CD4-positive, alpha-beta memory T cell (primary cell): ENCODE results near the gene CLIC5. TPM values are rescaled to one million over a fixed set of nuclear protein-coding genes. Genes with fewer than 3 reads are reported as not detected.

ENCODE experiments used
- CTCF ChIA-PET: fragments of 350-600 bp; sonication (Branson Sonifier 250); formaldehyde crosslinking; loops from one replicate; lab custom pipeline; 2021; ENCODE audit warnings: inconsistent platforms; ENCODE audit not compliant: partially characterized antibody; lab: Charles Lee
- POLR2A ChIA-PET: fragments of 350-600 bp; sonication (Branson Sonifier 250); formaldehyde crosslinking; loops from one replicate; lab custom pipeline; 2021; ENCODE audit not compliant: partially characterized antibody; lab: Charles Lee
- DNase-seq, 5 donors: peaks; one replicate each; pipeline versions ENCODE4 v3.0.0 to v3.0.0-alpha.2; 2020 to 2022; ENCODE audit warnings: mixed read lengths in 1 of 5
- H3K27ac ChIP-seq: one replicate; pipeline ENCODE4 v1.7.0; 2013; ENCODE audit warnings: low read depth, low read length
- H3K27me3 ChIP-seq: 2 replicates; pipeline ENCODE4 v1.7.0; 2013; ENCODE audit warnings: mild to moderate bottlenecking, low read length, moderate library complexity; ENCODE audit not compliant: insufficient read depth
- H3K36me3 ChIP-seq: 2 replicates; pipeline ENCODE4 v1.7.0; 2013; ENCODE audit warnings: mild to moderate bottlenecking, low read length, moderate library complexity; ENCODE audit not compliant: insufficient read depth
- H3K4me1 ChIP-seq: 2 replicates; pipeline ENCODE4 v1.7.0; 2013; ENCODE audit warnings: mild to moderate bottlenecking, low read length, moderate library complexity; ENCODE audit not compliant: insufficient read depth
- H3K4me3 ChIP-seq, 2 donors: one replicate each; pipeline ENCODE4 v1.7.0; 2013; ENCODE audit warnings: low read length in 2 of 2, mild to moderate bottlenecking in 1 of 2
- H3K9me3 ChIP-seq, 2 donors: one replicate each; pipeline ENCODE4 v1.7.0; 2013; ENCODE audit warnings: low read length in 2 of 2, control low read depth in 1 of 2; ENCODE audit not compliant: control insufficient read depth in 1 of 2
- H3K27ac Mint-ChIP-seq, 7 donors: one replicate each; pipeline ENCODE4 v1.8.0; 2020 to 2021; ENCODE audit warnings: mixed read lengths in 7 of 7, mild to moderate bottlenecking in 6 of 7, inconsistent platforms in 3 of 7, moderate library complexity in 3 of 7
- H3K27me3 Mint-ChIP-seq, 2 donors: one replicate each; pipeline ENCODE4 v1.8.0; 2020 to 2021; ENCODE audit warnings: mixed read lengths in 2 of 2
- H3K36me3 Mint-ChIP-seq, 2 donors: one replicate each; pipeline ENCODE4 v1.8.0; 2020 to 2021; ENCODE audit warnings: mixed read lengths in 2 of 2, inconsistent platforms in 1 of 2, mild to moderate bottlenecking in 1 of 2
- H3K4me1 Mint-ChIP-seq, 4 donors: one replicate each; pipeline ENCODE4 v1.8.0; 2020 to 2021; ENCODE audit warnings: mixed read lengths in 4 of 4, mild to moderate bottlenecking in 1 of 4
- H3K4me3 Mint-ChIP-seq, 8 donors: one replicate each; pipeline ENCODE4 v1.8.0; 2020 to 2021; ENCODE audit warnings: mixed read lengths in 8 of 8, mild to moderate bottlenecking in 7 of 8, moderate library complexity in 6 of 8, inconsistent platforms in 3 of 8
- H3K9me3 Mint-ChIP-seq, 8 donors: one replicate each; pipeline ENCODE4 v1.8.0; 2020 to 2021; ENCODE audit warnings: mixed read lengths in 8 of 8, mild to moderate bottlenecking in 5 of 8, inconsistent platforms in 3 of 8, moderate library complexity in 1 of 8
- intact Hi-C: fragments of 100-400 bp; cut with micrococcal nuclease; formaldehyde crosslinking; loops from one replicate; pipeline ENCODE4 v1.15.1; 2023
- polyA plus RNA-seq, 2 donors: library from polyadenylated mRNA; unstranded; fragments of 300-500 nt; fragmentation: Illumina TruSeq; gene quantifications; one replicate each; pipeline ENCODE4 v1.2.3, GENCODE V29; 2021
- total RNA-seq, 2 experiments: library from RNA; stranded (reverse); gene quantifications; one replicate each; pipeline ENCODE4 v1.2.3, GENCODE V29; 2021

Gene CLIC5
- total and polyA plus RNA-seq, 4 experiments from 2014 or later = 3.4 to 18.4 (median 12.4) TPM

DNA sequence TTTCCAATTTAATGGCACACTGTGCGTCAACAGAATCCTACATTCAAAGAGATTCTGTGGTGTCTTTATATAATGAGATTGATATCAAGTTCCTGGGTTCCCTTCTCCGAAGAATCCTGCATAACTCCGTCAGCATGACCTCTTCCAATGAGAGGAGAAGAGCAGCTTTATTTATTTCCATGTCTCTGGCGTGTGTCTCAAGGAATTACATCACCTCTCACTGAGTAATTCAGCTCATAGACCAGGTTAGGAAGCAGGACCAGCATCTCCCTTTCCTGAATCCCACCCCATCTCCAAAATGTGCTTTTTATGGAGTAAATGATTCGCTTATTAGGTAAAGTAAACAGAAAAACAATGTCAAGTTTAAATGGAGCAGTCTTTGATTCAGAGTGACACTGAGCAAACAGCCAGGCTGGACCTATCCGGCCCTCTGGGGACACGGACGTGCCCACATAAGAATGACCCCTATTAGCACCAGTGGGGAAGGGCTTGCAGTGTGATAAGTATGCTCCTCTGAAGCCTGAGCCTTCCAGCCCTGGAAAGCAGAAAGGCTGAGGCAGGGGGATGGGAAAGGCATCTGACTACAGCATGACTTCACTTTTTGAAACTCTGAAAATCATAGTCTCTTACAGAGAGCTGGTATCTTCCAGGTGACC, 165.2 kb downstream of the CLIC5 start:
- peaks cover 0 to 19% of the 10 kb centered on the region in 2 donors for H3K27me3 Mint-ChIP-seq
- Histone ChIP-seq H3K27me3 (no peaks in the 10 kb centered on the region), H3K27ac (no peak overlapping the region), H3K9me3 (no peaks in the 10 kb centered on the region), H3K36me3 (no peaks in the 10 kb centered on the region), H3K4me3 (no peak overlapping the region), H3K4me1 (no peaks in the 10 kb centered on the region)
- H3K27ac Mint-ChIP-seq = no peak overlapping the region
- DNase-seq = no peak
- no peaks in the 10 kb centered on the region for H3K36me3 Mint-ChIP-seq
- intact Hi-C loops = no loop called here
- no peak overlapping the region for H3K4me3 Mint-ChIP-seq
- ChIA-PET CTCF (no interaction called here), POLR2A (no interaction called here)
- no peaks in the 10 kb centered on the region for H3K4me1 Mint-ChIP-seq
- H3K9me3 Mint-ChIP-seq = peaks cover 0 to 2% (median 0%) of the 10 kb centered on the region in 8 donors

DNA sequence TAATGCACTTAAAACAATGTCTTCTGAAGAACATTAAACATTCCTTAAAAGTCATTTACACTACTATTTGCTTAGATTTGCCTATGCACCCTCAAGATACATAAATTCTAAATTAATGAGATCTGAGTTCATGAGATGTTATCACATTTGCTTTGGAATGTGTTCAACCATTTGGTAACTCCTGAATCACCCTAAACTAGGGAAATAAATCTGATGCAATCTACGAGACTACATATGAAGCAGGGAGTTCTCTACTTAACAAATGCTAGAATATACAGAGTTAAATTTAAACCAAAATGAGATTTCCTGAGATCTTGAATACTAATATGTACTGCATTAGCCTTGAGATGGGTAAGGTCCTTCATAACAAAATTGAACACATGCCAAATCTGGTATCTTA, 170.1 kb downstream of the CLIC5 start:
- ChIA-PET CTCF (no interaction called here), POLR2A (no interaction called here)
- H3K9me3 Mint-ChIP-seq = no peaks in the 10 kb centered on the region

DNA sequence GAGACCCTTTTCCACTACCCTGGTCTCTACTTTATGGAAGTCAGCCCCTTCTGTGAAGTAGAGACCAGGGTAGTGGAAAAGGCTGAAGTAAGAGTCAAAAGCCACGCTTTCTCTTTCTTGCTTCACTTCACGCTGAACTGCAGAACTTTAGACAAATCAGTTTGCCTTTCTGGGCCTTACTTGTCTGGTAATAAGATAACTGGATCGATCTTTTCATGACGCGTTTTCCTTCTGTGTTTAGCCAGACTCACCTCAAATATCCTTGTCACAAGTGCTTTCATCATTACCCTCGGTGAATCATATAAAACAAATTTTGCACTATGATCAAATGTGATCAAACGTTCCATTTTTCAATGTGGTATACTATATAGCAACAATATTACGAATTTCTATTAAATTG, 170.7 kb downstream of the CLIC5 start:
- no peaks in the 10 kb centered on the region for H3K36me3 Mint-ChIP-seq
- H3K4me1 Mint-ChIP-seq = no peaks in the 10 kb centered on the region
- no peaks in the 10 kb centered on the region for H3K9me3 Mint-ChIP-seq
- H3K27ac Mint-ChIP-seq = no peak overlapping the region
- H3K4me1 ChIP-seq = no peaks in the 10 kb centered on the region
- CTCF ChIA-PET = no interaction called here
- no peak for DNase-seq
- no peaks in the 10 kb centered on the region for H3K27me3 ChIP-seq
- no peaks in the 10 kb centered on the region for H3K36me3 ChIP-seq
- H3K4me3 Mint-ChIP-seq = no peak overlapping the region
- no peak overlapping the region for H3K4me3 ChIP-seq
- H3K27me3 Mint-ChIP-seq = no peaks in the 10 kb centered on the region
- H3K27ac ChIP-seq = no peak overlapping the region
- intact Hi-C loops = no loop called here
- no peaks in the 10 kb centered on the region for H3K9me3 ChIP-seq
- POLR2A ChIA-PET = no interaction called here

More for the DNA sequence above, 170.1 kb downstream of the CLIC5 start:
- Mint-ChIP-seq H3K27ac (no peak overlapping the region), H3K27me3 (no peaks in the 10 kb centered on the region), H3K36me3 (no peaks in the 10 kb centered on the region), H3K4me3 (no peak overlapping the region), H3K4me1 (no peaks in the 10 kb centered on the region)
- Histone ChIP-seq H3K4me1 (no peaks in the 10 kb centered on the region), H3K9me3 (no peaks in the 10 kb centered on the region), H3K36me3 (no peaks in the 10 kb centered on the region), H3K27ac (no peak overlapping the region), H3K4me3 (no peak overlapping the region), H3K27me3 (no peaks in the 10 kb centered on the region)
- DNase-seq = no peak
- intact Hi-C loops = no loop called here

DNA sequence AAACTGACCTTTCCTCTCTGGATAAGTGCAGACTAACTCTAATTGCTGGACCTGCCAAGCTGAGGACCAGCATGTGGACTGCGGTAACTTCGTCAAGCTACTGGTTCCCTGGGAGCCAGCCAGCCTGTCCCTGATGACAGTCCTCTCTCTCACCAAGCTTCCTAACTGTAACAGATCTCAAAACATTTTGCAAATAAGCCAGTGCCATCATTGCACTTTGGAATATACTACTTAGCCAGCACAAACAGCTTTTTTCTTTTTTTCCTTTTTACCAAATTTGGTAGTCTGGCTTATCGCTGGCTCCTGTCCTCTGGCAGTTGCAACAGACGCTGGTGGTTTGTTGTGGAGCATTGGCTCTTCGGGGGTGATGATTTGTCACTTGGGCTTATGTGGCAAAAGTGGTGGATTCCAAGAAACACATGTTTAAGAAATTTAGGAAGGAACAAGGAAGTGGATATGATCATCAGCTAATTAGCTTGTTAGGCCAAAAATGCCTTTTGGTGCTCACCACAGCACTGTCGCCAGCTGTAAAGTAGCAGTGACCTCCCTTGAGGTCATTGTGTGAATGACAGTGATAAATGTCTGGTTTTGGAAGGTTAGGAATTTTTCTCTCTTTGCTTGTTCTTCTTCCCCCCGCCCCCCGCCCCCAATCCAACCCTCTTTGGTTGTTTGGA, 171.7 kb downstream of the CLIC5 start:
- H3K27ac Mint-ChIP-seq = no peak overlapping the region
- H3K4me1 Mint-ChIP-seq = no peaks in the 10 kb centered on the region
- H3K27ac ChIP-seq = no peak overlapping the region
- DNase-seq = no peak
- no peak overlapping the region for H3K4me3 Mint-ChIP-seq
- no peaks in the 10 kb centered on the region for H3K36me3 ChIP-seq
- no peaks in the 10 kb centered on the region for H3K36me3 Mint-ChIP-seq
- no peaks in the 10 kb centered on the region for H3K4me1 ChIP-seq
- H3K9me3 Mint-ChIP-seq = no peaks in the 10 kb centered on the region
- ChIA-PET CTCF (no interaction called here), POLR2A (no interaction called here)
- intact Hi-C loops = no loop called here
- no peaks in the 10 kb centered on the region for H3K27me3 Mint-ChIP-seq
- H3K4me3 ChIP-seq = no peak overlapping the region
- H3K27me3 ChIP-seq = no peaks in the 10 kb centered on the region
- no peaks in the 10 kb centered on the region for H3K9me3 ChIP-seq

DNA sequence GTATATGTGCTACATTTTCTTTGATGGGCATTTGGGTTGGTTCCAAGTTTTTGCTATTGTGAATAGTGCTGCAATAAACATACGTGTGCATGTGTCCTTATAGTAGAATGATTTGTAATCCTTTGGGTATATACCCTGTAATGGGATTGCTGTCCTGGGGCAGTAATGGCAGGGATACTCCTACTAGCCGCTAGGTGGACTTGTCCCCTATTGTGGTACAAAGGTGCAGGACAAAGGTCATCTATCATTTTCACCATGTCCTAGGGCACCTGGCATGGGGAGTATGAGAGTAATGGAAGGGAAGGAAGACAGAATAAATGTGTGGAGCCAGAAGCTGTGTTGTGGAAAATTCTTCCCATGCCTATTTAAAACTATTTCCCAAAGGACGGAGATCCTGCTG, 174.6 kb downstream of the CLIC5 start:
- Mint-ChIP-seq H3K27ac (peak overlapping the region in 1 of 7 donors; percentile 67), H3K36me3 (no peaks in the 10 kb centered on the region), H3K4me3 (no peak overlapping the region), H3K4me1 (peaks cover 9 to 20% (median 14%) of the 10 kb centered on the region in 4 donors), H3K9me3 (no peaks in the 10 kb centered on the region), H3K27me3 (no peaks in the 10 kb centered on the region)
- H3K36me3 ChIP-seq = no peaks in the 10 kb centered on the region
- DNase-seq = no peak
- ChIA-PET CTCF (no interaction called here), POLR2A (no interaction called here)
- no peaks in the 10 kb centered on the region for H3K9me3 ChIP-seq
- H3K4me3 ChIP-seq = no peak overlapping the region
- no peak overlapping the region for H3K27ac ChIP-seq
- peaks cover 11% of the 10 kb centered on the region for H3K4me1 ChIP-seq
- H3K27me3 ChIP-seq = no peaks in the 10 kb centered on the region
- intact Hi-C loops = no loop called here

DNA sequence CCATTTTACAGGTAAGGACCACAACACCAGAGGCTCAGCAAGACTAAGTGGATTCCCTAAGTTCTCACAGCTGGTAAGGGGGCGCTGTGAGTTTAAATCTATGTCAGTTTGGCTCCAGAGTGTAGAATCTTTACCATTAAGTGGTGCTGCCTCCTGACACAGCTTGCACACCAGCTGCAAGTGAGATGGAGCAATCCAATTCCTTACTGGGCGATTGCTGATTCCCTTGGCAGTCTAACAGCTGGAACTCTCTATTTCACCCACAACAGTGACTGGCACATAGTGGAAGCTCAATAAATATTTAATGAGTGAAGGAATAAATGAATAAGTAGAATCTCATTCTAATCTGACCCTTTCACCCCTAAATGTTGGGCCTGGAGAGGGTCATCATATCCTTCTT, 176.7 kb downstream of the CLIC5 start:
- Mint-ChIP-seq H3K4me1 (peaks cover 9 to 20% (median 14%) of the 10 kb centered on the region in 4 donors), H3K27ac (no peak overlapping the region), H3K4me3 (no peak overlapping the region), H3K36me3 (no peaks in the 10 kb centered on the region), H3K9me3 (no peaks in the 10 kb centered on the region), H3K27me3 (no peaks in the 10 kb centered on the region)
- CTCF ChIA-PET = interaction anchor here (0.6 kb wide), 1 partner anchor 685 kb away, joined by 3 read pairs; no protein-coding TSS in a partner anchor
- intact Hi-C loops = no loop called here
- no peaks in the 10 kb centered on the region for H3K9me3 ChIP-seq
- no peaks in the 10 kb centered on the region for H3K27me3 ChIP-seq
- no peak overlapping the region for H3K4me3 ChIP-seq
- H3K36me3 ChIP-seq = no peaks in the 10 kb centered on the region
- DNase-seq = no peak
- no peak overlapping the region for H3K27ac ChIP-seq
- POLR2A ChIA-PET = no interaction called here
- H3K4me1 ChIP-seq = peaks cover 11% of the 10 kb centered on the region

DNA sequence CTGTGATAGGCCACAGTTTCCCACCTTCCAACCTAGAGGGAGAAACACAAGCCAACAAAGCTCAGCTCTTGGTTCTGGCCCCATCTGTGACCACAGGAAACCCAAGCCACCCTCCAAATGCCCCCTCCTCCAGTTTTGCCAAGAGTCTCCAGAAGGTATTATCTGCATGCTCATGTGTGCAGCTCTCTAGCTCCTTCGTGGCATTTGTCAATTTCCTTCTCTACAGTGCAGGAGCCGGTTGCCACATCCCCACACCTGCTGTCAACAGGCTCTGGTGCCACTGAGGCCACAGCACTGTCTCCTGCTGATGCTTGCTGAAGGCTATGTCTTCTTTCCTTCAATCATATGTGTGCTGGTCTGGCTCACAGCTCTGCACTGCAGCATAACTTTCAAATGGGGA, 177.2 kb downstream of the CLIC5 start:
- H3K27me3 Mint-ChIP-seq = no peaks in the 10 kb centered on the region

More for the DNA sequence above, 177.2 kb downstream of the CLIC5 start:
- Mint-ChIP-seq H3K4me1 (peaks cover 9 to 20% (median 14%) of the 10 kb centered on the region in 4 donors), H3K36me3 (no peaks in the 10 kb centered on the region), H3K4me3 (no peak overlapping the region), H3K9me3 (no peaks in the 10 kb centered on the region), H3K27ac (peak overlapping the region in 2 of 7 donors; percentile 64 to 65)
- Histone ChIP-seq H3K9me3 (no peaks in the 10 kb centered on the region), H3K27me3 (no peaks in the 10 kb centered on the region), H3K4me3 (no peak overlapping the region), H3K27ac (no peak overlapping the region), H3K4me1 (peaks cover 11% of the 10 kb centered on the region), H3K36me3 (no peaks in the 10 kb centered on the region)
- POLR2A ChIA-PET = interaction anchor here (1.9 kb wide), 1 partner anchor 11 kb away, joined by 4 read pairs; no protein-coding TSS in a partner anchor
- CTCF ChIA-PET = no interaction called here
- no peak for DNase-seq
- intact Hi-C loops = no loop called here
